Activated naive CD4-positive, alpha-beta T cell treated with Interleukin-2 at 50 U/mL for 16 hours (primary cell): ENCODE data around the gene LINC00305.

Source experiments
- DNase-seq: peaks from one replicate; pipeline ENCODE4 v3.0.0-alpha.2; 2020

The LINC00305 gene

DNA sequence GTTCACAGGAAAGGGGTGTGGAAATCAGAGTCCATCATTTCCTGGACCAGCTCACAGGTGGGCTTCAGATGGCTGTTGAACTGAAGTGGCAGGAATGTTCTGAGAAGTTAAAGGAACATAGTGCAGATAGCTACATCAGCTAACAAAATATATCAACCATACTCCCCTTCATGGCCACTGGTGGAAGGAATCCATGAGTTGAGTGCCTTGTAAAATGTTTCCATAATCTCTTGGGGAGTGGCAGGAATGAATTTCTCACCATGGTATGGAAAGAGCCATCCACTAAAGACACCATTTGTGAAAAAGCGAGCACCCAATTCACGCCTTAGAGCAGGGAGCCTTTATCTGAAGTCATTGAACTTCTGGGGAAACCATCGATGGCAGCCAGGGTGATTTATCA is at the start of gene LINC00305:
TSS of gene LINC00305 (minus strand) at position 101 of the 400 bp plus-strand sequence.
- no peak for DNase-seq

DNA sequence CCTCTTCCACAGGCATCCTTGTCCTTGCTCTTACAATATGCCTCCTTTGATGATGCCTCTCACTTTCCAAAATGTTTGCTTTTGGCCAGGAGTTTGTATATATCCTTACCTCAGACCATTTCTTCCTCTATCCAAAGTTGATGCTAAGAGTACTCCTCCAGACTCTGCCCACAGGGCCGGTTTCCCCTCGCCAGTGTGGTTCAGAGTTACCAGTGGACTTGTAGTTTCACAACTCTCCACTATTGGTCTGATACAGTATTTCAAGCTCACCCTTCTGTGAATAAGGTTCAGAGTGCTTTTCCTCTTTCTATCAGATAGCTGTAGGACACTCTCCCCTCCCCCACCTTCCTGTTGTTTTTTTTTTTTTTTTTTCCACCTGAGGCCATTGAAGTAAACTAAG is 42.2 kb upstream of the LINC00305 start:
- no peak for DNase-seq

DNA sequence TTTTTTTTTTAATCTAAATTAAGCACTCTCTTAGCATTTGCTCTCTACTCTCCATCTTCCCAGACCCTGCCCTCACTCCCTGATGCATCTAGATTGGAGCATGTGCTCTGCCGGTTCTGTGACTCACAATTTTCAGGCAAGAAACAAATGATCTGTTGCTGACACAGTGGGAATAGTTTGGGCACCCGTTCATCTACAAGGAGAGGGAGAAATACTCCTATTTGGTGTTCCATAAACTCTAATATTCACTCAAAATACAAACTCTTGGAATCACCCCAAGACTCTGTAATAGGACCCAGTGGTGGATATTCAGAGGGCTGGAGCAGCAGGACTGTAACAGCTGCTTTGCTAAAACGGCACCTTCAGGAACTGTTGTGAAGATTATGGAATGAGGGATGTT is 37.1 kb upstream of the LINC00305 start:
- DNase-seq = no peak

DNA sequence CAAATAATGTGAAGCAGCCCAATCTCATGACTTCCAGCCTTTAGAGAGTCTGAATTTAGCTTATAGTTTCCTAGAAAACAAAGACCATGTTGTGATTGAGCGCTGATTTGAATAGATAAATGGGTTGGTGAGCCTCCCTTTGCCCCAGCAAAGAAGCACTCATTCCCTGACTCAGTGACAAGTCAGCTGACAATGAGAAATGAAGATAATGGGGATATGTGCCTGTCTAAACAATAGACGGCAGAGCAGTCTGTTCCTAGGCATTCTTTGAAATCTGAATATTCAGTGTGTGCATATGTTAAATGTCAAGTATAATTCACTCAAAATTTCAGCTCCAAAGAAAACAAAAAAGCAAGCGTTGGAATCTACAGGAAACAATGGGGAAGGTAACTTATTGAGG is 34.8 kb upstream of the LINC00305 start:
- DNase-seq = no peak

DNA sequence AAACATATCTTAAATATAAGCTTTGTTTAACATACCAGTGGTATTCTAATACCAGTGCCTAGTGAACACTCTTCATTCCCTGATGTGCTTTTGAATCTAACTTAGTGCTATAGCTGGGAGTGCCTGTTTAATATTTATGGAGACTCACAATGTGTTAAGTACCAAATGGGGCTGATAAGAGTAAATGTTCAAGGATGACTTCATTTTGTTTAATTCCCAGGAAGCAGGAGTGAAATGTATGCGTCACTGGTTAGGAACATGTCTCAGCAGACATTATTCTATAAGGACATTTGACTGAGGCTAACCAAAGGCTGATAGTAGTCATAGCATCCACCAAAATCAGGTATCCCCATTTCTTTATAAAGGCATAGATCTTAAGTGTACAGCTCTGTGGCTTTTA is 31.7 kb upstream of the LINC00305 start:
- no peak for DNase-seq

DNA sequence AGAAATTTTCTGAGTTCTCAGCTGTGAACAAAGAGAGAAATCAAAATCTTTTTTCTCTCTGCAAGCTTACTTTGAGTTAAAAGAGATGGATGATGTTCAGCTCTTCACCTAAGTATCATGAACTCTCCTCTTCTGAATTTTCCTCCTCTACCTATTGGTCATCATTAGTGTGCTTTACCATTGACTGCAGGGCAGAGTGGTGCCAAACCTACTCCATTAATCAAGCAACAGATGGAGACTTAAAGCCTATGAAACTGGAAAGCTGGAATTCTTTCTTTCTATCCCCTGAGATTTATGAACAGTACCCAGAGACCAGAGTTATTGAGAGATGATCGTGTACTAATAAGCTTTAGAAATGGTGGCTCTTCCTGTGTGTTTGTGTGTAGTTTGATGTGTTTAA is 31.3 kb upstream of the LINC00305 start:
- no peak for DNase-seq

DNA sequence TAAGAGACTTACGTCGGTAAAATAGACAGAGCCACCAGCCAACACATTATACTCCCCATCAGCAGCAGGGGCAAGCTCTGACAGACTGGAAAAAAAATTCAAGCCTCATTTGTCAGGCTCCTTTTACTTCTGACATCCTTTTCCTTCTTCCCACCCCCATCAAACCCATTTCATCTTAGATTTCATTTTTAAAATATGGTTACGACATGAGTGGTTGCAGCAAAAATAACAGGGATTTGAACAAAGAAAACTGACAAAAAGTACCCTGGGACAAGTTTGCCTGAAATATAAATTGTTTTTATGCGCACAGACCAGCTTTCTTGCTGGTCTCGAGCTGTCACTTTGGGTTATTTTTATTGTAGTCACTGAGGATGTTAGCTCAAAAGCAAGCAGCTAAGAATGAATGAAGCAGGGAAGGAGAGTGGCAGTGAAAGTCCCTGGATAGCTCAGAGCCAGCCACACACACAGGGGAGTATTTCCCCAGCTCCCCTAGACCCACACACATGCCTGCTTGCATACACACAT is 30.7 kb upstream of the LINC00305 start:
- no peak for DNase-seq

DNA sequence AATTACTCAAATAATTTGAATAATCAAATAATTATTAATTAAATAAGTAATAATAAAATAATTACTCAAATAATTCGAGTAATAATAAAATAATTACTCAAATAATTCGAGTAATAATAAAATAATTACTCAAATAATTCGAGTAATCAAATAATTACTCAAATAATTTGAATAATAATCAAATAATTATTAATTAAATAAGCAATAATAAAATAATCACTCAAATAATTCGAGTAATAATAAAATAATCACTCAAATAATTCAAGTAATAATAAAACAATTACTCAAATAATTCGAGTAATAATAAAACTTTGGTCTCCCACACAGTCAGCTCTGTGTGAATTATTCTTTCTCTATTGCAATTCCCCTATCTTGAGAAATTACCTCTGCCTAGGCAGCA is 30.0 kb upstream of the LINC00305 start:
- no peak for DNase-seq

DNA sequence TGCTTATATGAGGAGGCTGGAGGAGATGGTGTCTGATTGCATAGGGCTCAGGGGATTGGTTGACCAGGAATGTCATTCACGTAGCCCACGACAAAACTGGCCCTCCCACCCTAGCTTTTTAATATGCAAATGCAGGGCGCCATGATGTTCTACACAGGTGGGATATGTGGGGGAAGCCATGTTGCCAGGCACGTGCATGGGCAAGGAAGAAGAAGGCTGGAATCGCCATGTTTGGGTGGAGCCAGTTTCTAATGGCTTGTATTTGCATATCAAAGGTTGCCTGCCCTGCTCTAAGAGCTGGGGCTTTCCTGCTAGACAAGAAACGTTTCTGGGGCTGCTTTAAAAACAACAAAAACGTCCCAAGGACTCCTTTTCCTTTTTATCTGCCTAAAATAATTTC is 26.5 kb upstream of the LINC00305 start:
- DNase-seq = no peak

DNA sequence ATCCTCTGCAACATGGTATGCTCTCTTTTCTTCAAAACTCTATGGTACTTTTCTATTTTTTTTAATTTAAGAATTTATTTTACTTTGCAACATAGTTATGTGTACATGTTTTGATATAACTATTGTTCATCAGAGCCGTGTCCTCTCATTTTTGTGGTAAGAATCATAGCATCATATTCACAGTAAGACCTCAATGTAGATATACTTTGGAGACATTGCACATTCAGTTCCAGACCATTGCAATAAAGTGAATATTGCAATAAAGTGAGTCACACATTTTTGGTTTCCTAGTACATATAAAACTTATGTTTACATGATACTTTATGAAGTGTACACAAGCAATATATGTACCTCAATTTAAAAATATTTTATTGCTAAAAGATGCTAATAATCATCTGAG is 22.7 kb upstream of the LINC00305 start:
- no peak for DNase-seq

DNA sequence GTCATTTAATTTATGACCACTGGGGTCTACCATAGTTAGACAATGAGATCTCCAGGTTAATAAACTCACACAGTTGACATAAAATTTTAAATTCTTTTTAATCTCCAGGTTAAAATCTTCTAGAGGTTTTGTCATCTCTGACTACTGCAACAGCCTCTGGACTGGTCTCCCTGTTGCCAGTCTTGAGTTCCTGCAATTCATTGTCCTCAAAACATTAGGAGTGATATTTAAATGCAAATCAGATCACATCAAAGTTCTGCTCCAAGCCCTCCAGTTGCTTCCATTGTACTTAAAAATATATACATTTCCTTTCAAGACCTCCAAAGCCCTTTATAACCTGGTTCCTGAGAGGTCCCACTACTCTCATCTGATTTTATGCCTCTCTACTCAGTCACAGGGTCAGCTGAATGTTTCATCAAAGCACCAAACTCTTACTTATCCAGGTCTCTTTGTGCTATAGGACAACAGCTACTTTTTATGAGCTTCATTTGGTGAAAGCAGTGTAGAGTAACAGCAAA is 18.6 kb upstream of the LINC00305 start:
- no peak for DNase-seq

DNA sequence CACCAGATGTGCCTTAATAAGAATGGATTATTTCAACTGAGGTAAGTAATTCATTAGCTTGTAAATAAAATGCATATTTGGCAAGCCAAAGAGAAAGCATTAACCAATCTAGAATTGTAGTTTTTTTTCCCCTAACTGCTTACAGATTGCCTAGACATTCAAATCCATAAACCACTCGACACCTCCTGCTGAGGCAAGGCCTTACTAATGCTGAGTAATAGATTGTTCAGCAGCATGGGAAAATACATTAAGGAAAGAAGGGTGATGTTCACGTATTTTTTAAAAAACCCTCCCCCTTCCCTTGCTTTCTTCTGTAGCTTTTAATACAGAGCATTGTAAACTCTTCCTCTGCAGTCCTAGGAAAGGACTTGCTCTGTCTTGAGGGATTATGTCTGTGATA is 17.0 kb upstream of the LINC00305 start:
- no peak for DNase-seq

DNA sequence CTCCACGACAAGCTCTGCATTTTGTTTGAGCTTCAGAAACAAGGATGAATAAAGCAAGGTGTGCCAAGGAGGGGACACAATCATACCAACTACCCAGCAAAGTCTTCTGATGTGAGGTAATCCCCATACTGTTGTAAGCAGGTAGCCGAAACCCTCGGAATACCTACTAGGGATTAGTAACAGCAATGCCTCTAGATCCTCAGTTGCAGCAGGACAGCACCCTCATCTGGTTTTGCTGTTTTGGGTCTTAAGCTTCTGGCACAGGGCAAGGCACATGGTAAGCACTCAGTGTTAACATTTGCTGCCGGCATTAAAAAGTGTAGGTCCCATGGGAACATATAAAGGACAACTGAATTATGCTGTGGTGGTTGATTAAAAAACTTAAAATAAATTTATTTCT is 16.0 kb upstream of the LINC00305 start:
- no peak for DNase-seq

DNA sequence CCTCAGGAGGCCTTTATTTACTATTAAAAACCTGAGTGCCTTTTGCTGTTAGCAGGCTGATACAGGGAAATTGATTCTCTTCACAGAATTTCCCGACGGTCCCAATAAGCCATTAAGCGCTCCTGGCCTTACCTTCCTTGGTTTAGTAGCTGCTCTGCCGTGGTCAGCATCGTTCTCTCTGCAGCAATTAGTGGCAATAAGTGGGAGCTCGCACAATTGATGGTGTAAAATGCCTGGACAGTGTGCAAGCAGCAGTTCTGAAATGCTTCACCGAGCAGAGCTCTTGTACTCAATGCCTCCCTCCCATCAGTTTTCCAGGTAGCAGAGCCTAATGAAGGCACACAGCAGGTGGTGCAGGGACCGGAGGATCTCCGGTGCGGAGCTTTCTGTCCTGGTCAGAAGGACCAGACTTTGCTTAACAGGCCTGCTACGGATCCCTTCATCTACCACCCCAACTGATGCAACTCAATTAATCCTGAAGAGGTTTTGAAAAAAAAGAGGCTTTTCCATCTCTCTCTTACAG is 1.1 kb upstream of the LINC00305 start:
- DNase-seq = no peak

DNA sequence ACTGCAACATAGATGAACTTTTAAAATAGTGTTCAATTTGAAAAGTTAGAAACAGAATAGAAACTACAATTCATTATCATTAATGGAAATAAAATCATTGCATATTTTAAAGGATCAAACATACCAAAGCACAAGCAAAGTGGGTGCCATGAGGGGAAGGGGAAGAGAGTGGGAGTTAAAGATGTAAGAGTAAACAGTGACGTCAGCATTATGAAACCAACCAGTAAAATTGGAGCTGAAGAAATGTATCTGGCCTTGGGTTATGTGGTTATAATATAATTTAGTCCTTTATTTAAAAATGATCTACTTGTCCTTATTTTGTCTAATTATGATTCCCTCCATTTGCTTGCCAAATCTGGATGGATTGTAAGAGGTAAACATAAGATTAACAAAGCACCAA is 6.0 kb downstream of the LINC00305 start:
- no peak for DNase-seq

DNA sequence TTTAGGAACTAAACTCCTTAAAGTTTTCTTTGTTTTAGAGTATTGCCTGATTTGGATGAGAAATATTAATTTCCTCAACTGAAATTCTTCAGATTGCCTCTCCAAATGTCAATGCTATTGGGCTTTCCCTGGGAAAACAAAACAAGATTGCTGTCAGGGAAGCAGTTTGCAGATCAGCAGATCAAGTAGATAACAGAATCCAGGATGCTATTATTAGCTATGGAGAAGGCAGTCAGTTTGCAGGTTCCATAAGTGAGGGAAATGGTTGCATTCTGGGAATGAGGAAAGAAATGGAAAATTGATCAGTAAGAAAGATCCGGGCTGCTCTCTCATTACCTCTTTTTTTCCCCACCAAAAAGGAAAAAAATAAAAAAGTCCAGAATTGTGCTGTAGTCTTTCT is 11.0 kb downstream of the LINC00305 start:
- no peak for DNase-seq

DNA sequence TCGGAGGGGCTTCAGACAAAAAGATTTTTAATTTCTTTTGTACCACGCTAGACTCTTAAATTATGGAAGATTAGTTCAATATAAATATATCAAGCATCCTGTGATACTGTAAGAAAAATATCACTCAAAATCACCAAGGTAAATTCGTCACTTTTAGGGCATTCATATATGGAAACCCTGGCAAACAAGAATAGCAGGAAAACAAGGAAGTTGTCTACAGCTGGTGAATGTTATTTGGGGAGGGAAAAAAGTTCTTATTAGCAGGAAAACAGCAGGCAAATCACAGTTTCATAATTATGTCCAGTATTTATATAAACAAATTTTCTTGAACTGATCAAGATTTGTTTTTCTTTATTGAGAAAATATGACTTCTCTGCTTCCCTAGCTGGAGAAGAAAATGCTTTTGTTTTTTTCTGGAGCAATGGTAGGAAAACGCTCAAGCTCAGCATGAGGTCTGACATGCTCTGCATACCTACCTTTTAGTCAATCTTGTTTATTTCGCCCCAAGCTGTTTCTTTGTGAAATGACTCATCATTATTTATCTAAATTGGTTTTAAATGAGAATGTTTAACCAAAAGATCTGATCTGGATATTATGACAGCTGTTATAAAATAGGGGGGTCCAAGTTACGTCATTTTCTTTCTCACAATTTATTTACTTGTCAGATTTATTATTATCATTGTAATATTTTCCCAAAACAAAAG is 14.7 kb downstream of the LINC00305 start:
- DNase-seq = no peak

DNA sequence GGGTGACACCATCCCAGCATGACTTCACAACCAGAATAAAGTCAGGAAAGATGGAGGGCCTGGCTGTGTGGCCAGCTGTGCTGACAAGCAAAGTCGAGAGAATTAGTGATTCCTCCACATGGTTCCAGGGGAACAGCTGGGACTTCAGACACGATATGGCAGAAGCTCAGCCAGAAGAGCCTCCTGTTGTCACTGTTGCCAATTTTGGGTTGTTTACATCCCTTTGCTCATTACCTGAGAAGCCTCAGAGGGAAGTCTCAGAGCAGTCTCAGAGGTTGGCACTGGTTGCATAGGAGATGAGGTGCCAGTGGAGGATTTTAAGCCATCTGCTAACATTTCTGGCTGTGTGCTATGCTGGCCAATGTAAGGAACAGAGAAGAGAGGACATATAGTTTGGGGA is 16.0 kb downstream of the LINC00305 start:
- DNase-seq = no peak

DNA sequence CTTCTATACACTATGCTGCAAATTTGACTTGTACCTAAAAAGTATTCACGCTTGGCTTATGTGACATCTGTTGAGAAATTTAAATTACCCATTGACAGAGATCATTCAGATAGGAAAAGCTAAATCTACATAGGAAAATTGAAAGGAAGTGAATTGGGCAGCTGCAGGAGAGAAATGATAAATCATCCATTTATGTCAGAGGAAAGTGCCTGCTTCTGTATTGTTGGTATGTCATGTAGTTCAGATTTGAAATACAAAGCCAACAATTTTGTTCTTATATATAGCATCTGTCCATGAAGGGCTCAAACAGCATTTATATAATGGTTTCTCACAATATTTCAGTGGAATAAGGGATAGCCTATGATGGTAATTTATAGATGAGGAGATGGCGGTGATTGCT is 17.6 kb downstream of the LINC00305 start:
- DNase-seq = no peak

DNA sequence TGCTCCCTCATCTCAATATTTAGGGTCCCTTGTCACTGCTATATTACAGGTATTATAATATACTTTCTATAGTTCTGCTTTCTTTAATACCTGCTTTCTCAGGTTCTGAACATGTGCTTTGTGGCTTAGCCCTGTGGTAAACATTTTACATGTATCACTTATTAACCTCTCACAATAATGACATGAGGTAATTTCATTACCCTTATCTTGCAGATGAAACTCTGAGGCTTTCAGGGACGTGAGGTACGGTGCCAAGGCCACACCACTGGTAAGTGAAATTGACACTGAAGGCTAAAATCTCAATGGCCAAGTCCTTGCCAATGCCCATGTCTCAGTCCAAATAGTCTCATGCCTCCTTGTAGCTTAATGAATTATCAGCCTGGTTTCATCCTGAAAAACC is 21.7 kb downstream of the LINC00305 start:
- no peak for DNase-seq

DNA sequence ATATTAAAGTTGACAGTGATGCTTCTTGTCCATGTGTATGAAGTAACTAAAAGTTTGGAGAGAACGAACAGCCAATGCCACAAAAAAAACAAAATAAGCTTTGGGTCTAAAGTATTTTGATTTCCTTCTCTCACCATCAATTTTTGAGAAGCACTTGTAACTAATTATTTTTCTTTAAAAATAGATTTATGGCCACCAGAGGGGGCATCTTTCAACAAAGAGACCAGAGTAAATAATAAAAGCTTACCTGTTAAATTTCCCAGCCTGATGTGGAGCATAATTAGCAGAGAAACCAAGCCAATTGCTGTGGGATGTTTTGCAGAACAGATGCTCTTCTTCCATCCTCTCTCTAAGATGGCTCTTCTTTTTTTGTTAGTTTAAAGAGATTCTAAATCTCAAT is 29.0 kb downstream of the LINC00305 start:
- no peak for DNase-seq

DNA sequence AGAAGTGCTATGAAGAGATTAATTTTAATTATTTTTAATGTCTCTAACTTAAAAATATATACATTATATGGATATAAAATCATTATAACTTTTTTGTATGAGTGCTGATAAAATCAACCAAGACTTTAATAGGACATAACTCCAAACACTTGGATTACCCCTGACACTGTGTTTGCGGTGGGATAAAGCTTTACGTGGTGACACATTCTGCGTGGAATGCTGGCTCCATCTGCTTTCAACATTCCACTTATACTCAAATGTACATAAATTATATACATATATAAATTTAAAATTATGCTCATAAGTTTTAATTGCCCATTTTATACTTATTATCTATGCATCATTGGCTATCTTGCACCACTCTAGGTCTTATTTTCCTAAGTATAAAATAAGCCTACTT is 30.5 kb downstream of the LINC00305 start:
- DNase-seq = no peak

DNA sequence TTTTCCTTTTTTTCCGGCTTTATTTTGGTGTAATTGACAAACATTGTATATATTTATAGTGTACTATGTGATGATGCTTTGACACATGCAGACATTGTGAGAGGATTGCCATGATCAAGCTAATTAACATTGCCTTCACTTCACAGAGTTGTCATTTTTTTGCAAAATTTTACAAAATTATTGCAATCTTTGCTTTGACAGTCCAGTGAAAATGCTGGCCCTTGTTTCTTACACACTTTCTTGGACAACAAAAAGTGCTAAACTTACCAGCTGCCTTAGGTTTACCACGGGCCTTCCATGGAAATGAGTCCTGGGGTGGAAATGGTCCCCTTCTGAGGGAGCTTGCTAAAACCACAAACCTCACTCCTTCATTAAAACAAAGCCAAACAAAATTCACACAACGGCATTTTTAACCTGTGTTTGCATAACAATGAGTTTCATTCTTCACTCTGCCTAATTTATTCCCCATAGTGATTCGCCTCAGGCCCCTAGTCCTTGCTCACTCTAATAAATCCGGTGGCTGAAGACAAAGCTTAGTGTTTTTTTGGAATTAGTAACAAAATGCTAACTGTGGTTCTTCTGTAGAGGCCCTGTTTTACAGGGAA is 32.2 kb downstream of the LINC00305 start:
- DNase-seq = no peak

DNA sequence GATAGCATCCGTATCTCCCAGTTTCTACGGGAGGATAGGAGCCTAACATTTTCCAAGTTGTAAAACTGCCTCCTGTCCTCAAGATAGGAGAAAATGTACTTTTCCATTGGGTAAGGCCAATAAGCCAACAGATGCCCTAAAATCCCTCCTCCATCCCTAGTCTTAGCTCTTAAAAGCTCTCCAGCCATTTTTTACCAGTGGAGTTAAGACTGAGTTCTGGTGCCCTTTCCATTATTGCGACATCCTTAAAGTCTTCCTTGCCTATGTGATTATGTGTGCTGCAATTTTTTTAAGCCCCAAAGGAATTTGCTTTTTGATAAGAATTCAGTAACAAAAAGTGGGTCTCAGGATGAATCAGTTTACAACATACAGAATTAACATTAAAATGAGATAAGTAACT is 33.0 kb downstream of the LINC00305 start:
- no peak for DNase-seq
